Hepatic stellate cell (primary cell): ENCODE measurements around the gene ABCA4.
"Not testable (repeated sequence)": the region's sequence is repeated elsewhere in the genome, so short reads cannot be mapped to it uniquely, and the experiment has no call there.

Experiments used
- DNase-seq: peaks from one replicate; pipeline ENCODE4 v3.0.0; 2011; ENCODE audit warnings: low spot score

ABCA4 gene

GRCh38 chr1:94120991-94121390, at the start of gene ABCA4:
TSS of gene ABCA4 (minus strand) at chr1:94121148. CDS start at chr1:94121045, 103 bp downstream.
- DNase-seq: no peak

GRCh38 chr1:94169126-94169525, 48.2 kb upstream of the ABCA4 start:
- no peak for DNase-seq

GRCh38 chr1:94165843-94166242, 44.9 kb upstream of the ABCA4 start:
- no peak for DNase-seq

- not testable (repeated sequence) for DNase-seq
Measured at GRCh38 chr1:94164885-94165284, 43.9 kb upstream of the ABCA4 start.

GRCh38 chr1:94164121-94164520, 43.2 kb upstream of the ABCA4 start:
- DNase-seq: not testable (repeated sequence)

- DNase-seq: not testable (repeated sequence)
Measured at GRCh38 chr1:94163249-94163648, 42.3 kb upstream of the ABCA4 start.

- DNase-seq: peak; percentile 51
Measured at GRCh38 chr1:94160811-94161210, 39.9 kb upstream of the ABCA4 start.

- DNase-seq: no peak
Measured at GRCh38 chr1:94156096-94156625, 35.2 kb upstream of the ABCA4 start.

- no peak for DNase-seq
Measured at GRCh38 chr1:94154989-94155388, 34.0 kb upstream of the ABCA4 start.

GRCh38 chr1:94153133-94153532, 32.2 kb upstream of the ABCA4 start:
- no peak for DNase-seq

- DNase-seq: not testable (repeated sequence)
Measured at GRCh38 chr1:94149166-94149565, 28.2 kb upstream of the ABCA4 start.

- DNase-seq: no peak
Measured at GRCh38 chr1:94146273-94146672, 25.3 kb upstream of the ABCA4 start.

GRCh38 chr1:94144836-94145235, 23.9 kb upstream of the ABCA4 start:
- DNase-seq: no peak

GRCh38 chr1:94143809-94144176, 22.8 kb upstream of the ABCA4 start:
- DNase-seq: no peak

- no peak for DNase-seq
Measured at GRCh38 chr1:94143173-94143808, 22.3 kb upstream of the ABCA4 start.

GRCh38 chr1:94142583-94142982, 21.6 kb upstream of the ABCA4 start:
- no peak for DNase-seq

GRCh38 chr1:94142022-94142421, 21.1 kb upstream of the ABCA4 start:
- DNase-seq: no peak

- DNase-seq: no peak
Measured at GRCh38 chr1:94132111-94132510, 11.2 kb upstream of the ABCA4 start.

GRCh38 chr1:94130851-94131595, 10.1 kb upstream of the ABCA4 start:
- no peak for DNase-seq

- no peak for DNase-seq
Measured at GRCh38 chr1:94126651-94127050, 5.7 kb upstream of the ABCA4 start.

GRCh38 chr1:94125551-94126514, 4.9 kb upstream of the ABCA4 start:
- DNase-seq: no peak

GRCh38 chr1:94124538-94124937, 3.6 kb upstream of the ABCA4 start:
- DNase-seq: no peak
